MV-4-11 (cell line): ENCODE measurements around the gene KLHL29.

Source experiments
- DNase-seq: peaks from one replicate; lab custom pipeline; 2025; lab: John Stamatoyannopoulos, UW

The KLHL29 gene

GRCh38 chr2:23478087-23478932 is 93.3 kb downstream of the KLHL29 start:
- no peak for DNase-seq

- no peak for DNase-seq
Measured at GRCh38 chr2:23478933-23479683, 94.1 kb downstream of the KLHL29 start.

- DNase-seq, result no peak
Measured at GRCh38 chr2:23480957-23481797, 96.2 kb downstream of the KLHL29 start.

GRCh38 chr2:23482188-23482587 is 97.2 kb downstream of the KLHL29 start:
- DNase-seq, result no peak

GRCh38 chr2:23482607-23483006 is 97.6 kb downstream of the KLHL29 start:
- no peak for DNase-seq

- DNase-seq, result no peak
Measured at GRCh38 chr2:23483791-23484190, 98.8 kb downstream of the KLHL29 start.

- DNase-seq, result no peak
Measured at GRCh38 chr2:23484275-23484674, 99.3 kb downstream of the KLHL29 start.

GRCh38 chr2:23484767-23485166 is 99.8 kb downstream of the KLHL29 start:
- DNase-seq, result no peak

- DNase-seq, result no peak
Measured at GRCh38 chr2:23485261-23485660, 100.3 kb downstream of the KLHL29 start.

- no peak for DNase-seq
Measured at GRCh38 chr2:23485841-23486683, 101.1 kb downstream of the KLHL29 start.

GRCh38 chr2:23486684-23487075 is 101.7 kb downstream of the KLHL29 start:
- no peak for DNase-seq

GRCh38 chr2:23487735-23488492 is 102.9 kb downstream of the KLHL29 start:
- peak; percentile 95 for DNase-seq

- no peak for DNase-seq
Measured at GRCh38 chr2:23488584-23488983, 103.6 kb downstream of the KLHL29 start.

GRCh38 chr2:23489471-23490322 is 104.7 kb downstream of the KLHL29 start:
- peak; percentile 68 for DNase-seq

GRCh38 chr2:23491591-23492336 is 106.8 kb downstream of the KLHL29 start:
- DNase-seq, result no peak

- DNase-seq, result no peak
Measured at GRCh38 chr2:23492337-23492675, 107.3 kb downstream of the KLHL29 start.

GRCh38 chr2:23492921-23493320 is 107.9 kb downstream of the KLHL29 start:
- DNase-seq, result no peak

- DNase-seq, result no peak
Measured at GRCh38 chr2:23493846-23494245, 108.9 kb downstream of the KLHL29 start.

GRCh38 chr2:23494286-23494685 is 109.3 kb downstream of the KLHL29 start:
- DNase-seq, result no peak
